ENCODE data around the gene HECW1. TPM values are rescaled to one million over a fixed set of nuclear protein-coding genes. Genes with fewer than 3 reads are reported as not detected.

HECW1 gene
- total RNA-seq, 1 donor from 2014 or later: 0.11 TPM

DNA sequence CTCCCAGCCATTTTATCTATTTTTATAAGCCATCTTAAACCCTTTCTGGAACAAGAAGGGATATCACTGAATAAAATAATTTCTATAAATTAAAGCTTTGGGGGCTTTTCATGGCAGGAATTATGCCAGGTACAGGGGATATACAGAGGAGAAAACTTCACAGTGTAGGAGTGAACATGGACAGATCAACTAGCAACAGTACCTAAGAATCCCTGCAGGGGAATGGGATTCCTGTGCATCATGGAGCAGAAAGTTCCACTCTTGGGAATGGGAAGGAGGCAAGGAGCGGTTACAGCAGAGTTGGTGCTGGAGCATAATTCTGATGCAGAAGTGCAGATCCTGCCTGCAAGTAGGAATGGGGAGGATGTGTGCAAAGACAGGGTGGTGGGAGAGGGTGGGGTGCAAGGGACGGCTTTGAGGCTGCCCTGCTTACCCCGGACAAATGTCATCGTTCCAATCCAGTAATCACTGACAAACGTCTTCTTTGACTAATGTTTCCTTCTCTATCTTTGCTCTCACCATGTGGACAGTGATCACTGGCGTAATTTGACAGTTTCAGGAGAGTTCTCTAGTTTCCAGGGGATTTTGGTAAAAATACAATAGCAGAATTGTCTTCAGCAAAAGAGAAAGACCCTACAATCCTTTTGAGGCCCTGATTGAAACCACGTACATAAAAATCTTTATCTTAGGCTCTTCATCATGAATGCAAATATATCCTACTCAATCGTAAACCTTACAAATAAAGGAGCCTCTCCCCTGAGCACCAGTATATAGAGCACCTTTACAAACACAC, 196.7 kb downstream of the HECW1 start:
- Histone ChIP-seq H3K27ac (no peak overlapping the region), H3K4me3 (no peak overlapping the region), H3K79me2 (ENCODE audit: low read depth) (no peaks in the 10 kb centered on the region), H3K9ac (no peak overlapping the region), H3K36me3 (no peaks in the 10 kb centered on the region), H3K4me2 (no peak overlapping the region), H3F3A (ENCODE audit: low read depth) (peaks cover 8% of the 10 kb centered on the region), H3K4me1 (peaks cover 8% of the 10 kb centered on the region), H3K9me3 (ENCODE audit: low read depth) (no peaks in the 10 kb centered on the region), H3K27me3 (no peaks in the 10 kb centered on the region), H4K20me1 (ENCODE audit: low read depth) (no peaks in the 10 kb centered on the region), H2AFZ (replicated peaks) (no peak overlapping the region)
- Mint-ChIP-seq H3K9me3 (no peaks in the 10 kb centered on the region), H3K27ac (no peak overlapping the region), H3K36me3 (no peaks in the 10 kb centered on the region), H3K27me3 (ENCODE audit: insufficient read depth, low read depth) (no peaks in the 10 kb centered on the region), H3K4me3 (no peak overlapping the region), H3K4me1 (peaks cover 15% of the 10 kb centered on the region)
- no peak for DNase-seq (ENCODE audit: low spot score)
- TF ChIP-seq, protein P1, sequence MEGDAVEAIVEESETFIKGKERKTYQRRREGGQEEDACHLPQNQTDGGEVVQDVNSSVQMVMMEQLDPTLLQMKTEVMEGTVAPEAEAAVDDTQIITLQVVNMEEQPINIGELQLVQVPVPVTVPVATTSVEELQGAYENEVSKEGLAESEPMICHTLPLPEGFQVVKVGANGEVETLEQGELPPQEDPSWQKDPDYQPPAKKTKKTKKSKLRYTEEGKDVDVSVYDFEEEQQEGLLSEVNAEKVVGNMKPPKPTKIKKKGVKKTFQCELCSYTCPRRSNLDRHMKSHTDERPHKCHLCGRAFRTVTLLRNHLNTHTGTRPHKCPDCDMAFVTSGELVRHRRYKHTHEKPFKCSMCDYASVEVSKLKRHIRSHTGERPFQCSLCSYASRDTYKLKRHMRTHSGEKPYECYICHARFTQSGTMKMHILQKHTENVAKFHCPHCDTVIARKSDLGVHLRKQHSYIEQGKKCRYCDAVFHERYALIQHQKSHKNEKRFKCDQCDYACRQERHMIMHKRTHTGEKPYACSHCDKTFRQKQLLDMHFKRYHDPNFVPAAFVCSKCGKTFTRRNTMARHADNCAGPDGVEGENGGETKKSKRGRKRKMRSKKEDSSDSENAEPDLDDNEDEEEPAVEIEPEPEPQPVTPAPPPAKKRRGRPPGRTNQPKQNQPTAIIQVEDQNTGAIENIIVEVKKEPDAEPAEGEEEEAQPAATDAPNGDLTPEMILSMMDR (IDR thresholded peaks at IDR 0.05): peak; percentile 5
- no peak for TF ChIP-seq EZH2 (IDR thresholded peaks at IDR 0.05)

DNA sequence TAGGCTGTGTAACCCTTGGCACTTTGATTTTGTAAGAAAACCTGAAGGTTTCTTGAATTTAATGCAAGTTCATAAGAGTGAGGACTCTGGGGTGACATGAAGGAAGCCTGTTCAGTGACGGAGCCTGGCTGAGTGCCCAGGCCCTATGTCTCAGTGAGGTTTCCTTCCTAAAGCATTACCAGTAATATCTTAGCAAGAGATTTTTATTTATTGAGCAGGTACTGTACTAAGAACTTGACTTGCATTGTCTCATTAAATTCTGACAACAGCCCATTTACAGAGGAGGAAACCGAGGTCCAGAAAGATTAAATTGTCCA, 197.2 kb downstream of the HECW1 start:
- TF ChIP-seq EZH2phosphoT487 (IDR thresholded peaks at IDR 0.05) (no peak), EZH2 (IDR thresholded peaks at IDR 0.05) (no peak)
- TF ChIP-seq, protein P1 (IDR thresholded peaks at IDR 0.05): no peak
- Histone ChIP-seq H3K4me2 (no peak overlapping the region), H3K27ac (no peak overlapping the region), H3K27me3 (no peaks in the 10 kb centered on the region), H3F3A (ENCODE audit: low read depth) (peaks cover 8% of the 10 kb centered on the region), H3K9ac (no peak overlapping the region), H4K20me1 (ENCODE audit: low read depth) (no peaks in the 10 kb centered on the region), H3K79me2 (ENCODE audit: low read depth) (no peaks in the 10 kb centered on the region), H3K9me3 (ENCODE audit: low read depth) (no peaks in the 10 kb centered on the region), H3K36me3 (no peaks in the 10 kb centered on the region), H2AFZ (replicated peaks) (no peak overlapping the region), H3K4me1 (peaks cover 8% of the 10 kb centered on the region), H3K4me3 (no peak overlapping the region)
- H3K9me3 Mint-ChIP-seq: no peaks in the 10 kb centered on the region
- H3K27ac Mint-ChIP-seq: no peak overlapping the region
- DNase-seq (ENCODE audit: low spot score): no peak
- H3K4me3 Mint-ChIP-seq: no peak overlapping the region
- H3K27me3 Mint-ChIP-seq (ENCODE audit: insufficient read depth, low read depth): no peaks in the 10 kb centered on the region
- no peaks in the 10 kb centered on the region for H3K36me3 Mint-ChIP-seq
- peaks cover 15% of the 10 kb centered on the region for H3K4me1 Mint-ChIP-seq

DNA sequence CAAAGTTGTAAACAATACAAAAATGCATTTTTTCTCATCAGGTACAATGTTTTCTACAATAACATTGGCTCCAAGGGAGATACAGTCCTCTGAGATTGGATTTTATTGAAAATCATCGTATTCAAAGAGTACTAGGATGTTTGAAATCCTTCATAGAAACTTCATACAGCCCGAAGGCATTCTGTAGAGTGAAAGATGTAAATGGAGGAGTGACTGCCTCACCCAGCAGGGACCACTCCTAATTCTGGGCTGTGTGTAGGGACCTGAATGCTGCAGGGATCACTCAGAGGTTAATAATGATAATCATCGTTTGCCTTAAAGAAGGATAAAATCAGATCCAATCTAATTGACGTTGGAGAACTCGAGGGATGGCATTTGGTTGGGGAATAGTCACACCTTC, 198.6 kb downstream of the HECW1 start:
- Mint-ChIP-seq H3K27ac (no peak overlapping the region), H3K4me1 (peaks cover 15% of the 10 kb centered on the region), H3K36me3 (no peaks in the 10 kb centered on the region), H3K9me3 (no peaks in the 10 kb centered on the region), H3K4me3 (no peak overlapping the region), H3K27me3 (ENCODE audit: insufficient read depth, low read depth) (no peaks in the 10 kb centered on the region)
- no peaks in the 10 kb centered on the region for H3K36me3 ChIP-seq
- H4K20me1 ChIP-seq (ENCODE audit: low read depth): no peaks in the 10 kb centered on the region
- no peaks in the 10 kb centered on the region for H3K9me3 ChIP-seq (ENCODE audit: low read depth)
- no peaks in the 10 kb centered on the region for H3K27me3 ChIP-seq
- DNase-seq (ENCODE audit: low spot score): no peak
- no peak overlapping the region for H2AFZ ChIP-seq (replicated peaks)
- peaks cover 8% of the 10 kb centered on the region for H3K4me1 ChIP-seq
- H3F3A ChIP-seq (ENCODE audit: low read depth): peaks cover 8% of the 10 kb centered on the region
- H3K9ac ChIP-seq: no peak overlapping the region
- no peaks in the 10 kb centered on the region for H3K79me2 ChIP-seq (ENCODE audit: low read depth)
- no peak overlapping the region for H3K27ac ChIP-seq
- TF ChIP-seq EZH2phosphoT487 (IDR thresholded peaks at IDR 0.05) (no peak), EZH2 (IDR thresholded peaks at IDR 0.05) (no peak)
- TF ChIP-seq, protein P1 (IDR thresholded peaks at IDR 0.05): no peak
- no peak overlapping the region for H3K4me2 ChIP-seq
- H3K4me3 ChIP-seq: no peak overlapping the region

All from neural progenitor cell (in vitro differentiated cells).